ENCODE data around the gene GBA2. TPM values are rescaled to one million over a fixed set of nuclear protein-coding genes. Genes with fewer than 3 reads are reported as not detected.

GBA2 gene
- total RNA-seq, 4 donors from 2014 or later = 46.6 to 123 (median 73.5) TPM

- Histone ChIP-seq H3K36me3 (no peaks in the 10 kb centered on the region), H3K4me1 (peaks cover 21% of the 10 kb centered on the region), H3K27ac (no peak overlapping the region), H3K27me3 (no peaks in the 10 kb centered on the region), H3K9me3 (no peaks in the 10 kb centered on the region), H3K4me3 (no peak overlapping the region)
- no peak for TF ChIP-seq POLR2AphosphoS5 (IDR thresholded peaks at IDR 0.05)
- no peak for TF ChIP-seq CTCF (IDR thresholded peaks at IDR 0.05)
- no peak for TF ChIP-seq POLR2A (IDR thresholded peaks at IDR 0.05)
- no peak for TF ChIP-seq EP300 (IDR thresholded peaks at IDR 0.05)
- no peak for DNase-seq (ENCODE audit: low spot score in 2 of 2)
- WGBS = 70% methylated on average over 7 of the region's 7 CpGs
Measured at GRCh38 chr9:35774907-35775635, 26.0 kb upstream of the GBA2 start.

- Histone ChIP-seq H3K27me3 (no peaks in the 10 kb centered on the region), H3K27ac (peak overlapping the region; percentile 64), H3K36me3 (no peaks in the 10 kb centered on the region), H3K4me1 (peaks cover 21% of the 10 kb centered on the region), H3K4me3 (no peak overlapping the region), H3K9me3 (no peaks in the 10 kb centered on the region)
- TF ChIP-seq EP300 (IDR thresholded peaks at IDR 0.05) = no peak
- TF ChIP-seq CTCF (IDR thresholded peaks at IDR 0.05) = no peak
- TF ChIP-seq POLR2AphosphoS5 (IDR thresholded peaks at IDR 0.05) = no peak
- no peak for TF ChIP-seq POLR2A (IDR thresholded peaks at IDR 0.05)
- no peak for DNase-seq (ENCODE audit: low spot score in 2 of 2)
- WGBS = 70% methylated on average over 3 of the region's 3 CpGs
Measured at GRCh38 chr9:35771943-35772342, 22.9 kb upstream of the GBA2 start.

- Histone ChIP-seq H3K4me1 (peaks cover 21% of the 10 kb centered on the region), H3K27me3 (no peaks in the 10 kb centered on the region), H3K27ac (peak overlapping the region; percentile 64), H3K9me3 (no peaks in the 10 kb centered on the region), H3K4me3 (no peak overlapping the region), H3K36me3 (no peaks in the 10 kb centered on the region)
- WGBS = 28% methylated on average over 1 of the region's 1 CpG
- DNase-seq (ENCODE audit: low spot score in 2 of 2) = no peak
- TF ChIP-seq CTCF (IDR thresholded peaks at IDR 0.05) = no peak
- no peak for TF ChIP-seq POLR2AphosphoS5 (IDR thresholded peaks at IDR 0.05)
- no peak for TF ChIP-seq POLR2A (IDR thresholded peaks at IDR 0.05)
- TF ChIP-seq EP300 (IDR thresholded peaks at IDR 0.05) = no peak
Measured at GRCh38 chr9:35771534-35771933, 22.5 kb upstream of the GBA2 start.

- no peaks in the 10 kb centered on the region for H3K9me3 ChIP-seq
- DNase-seq (ENCODE audit: low spot score in 2 of 2) = no peak
- no peaks in the 10 kb centered on the region for H3K36me3 ChIP-seq
- peak overlapping the region; percentile 64 for H3K27ac ChIP-seq
- no peak overlapping the region for H3K4me3 ChIP-seq
- H3K4me1 ChIP-seq = peaks cover 21% of the 10 kb centered on the region
- TF ChIP-seq EP300 (IDR thresholded peaks at IDR 0.05) = no peak
- no peaks in the 10 kb centered on the region for H3K27me3 ChIP-seq
- 22% methylated on average over 4 of the region's 4 CpGs for WGBS
Measured at GRCh38 chr9:35771075-35771433, 22.0 kb upstream of the GBA2 start.

GRCh38 chr9:35769763-35770162, 20.7 kb upstream of the GBA2 start:
- H3K27me3 ChIP-seq = no peaks in the 10 kb centered on the region
- no peaks in the 10 kb centered on the region for H3K9me3 ChIP-seq
- H3K36me3 ChIP-seq = no peaks in the 10 kb centered on the region
- TF ChIP-seq POLR2AphosphoS5 (IDR thresholded peaks at IDR 0.05) = no peak
- TF ChIP-seq EP300 (IDR thresholded peaks at IDR 0.05) = no peak
- no peak for TF ChIP-seq POLR2A (IDR thresholded peaks at IDR 0.05)
- no peak for TF ChIP-seq CTCF (IDR thresholded peaks at IDR 0.05)
- WGBS = 67% methylated on average over 1 of the region's 1 CpG
- no peak for DNase-seq (ENCODE audit: low spot score in 2 of 2)
- no peak overlapping the region for H3K4me3 ChIP-seq
- no peak overlapping the region for H3K27ac ChIP-seq
- peaks cover 21% of the 10 kb centered on the region for H3K4me1 ChIP-seq

- Histone ChIP-seq H3K9me3 (no peaks in the 10 kb centered on the region), H3K27ac (no peak overlapping the region), H3K4me1 (peaks cover 21% of the 10 kb centered on the region), H3K4me3 (no peak overlapping the region), H3K36me3 (no peaks in the 10 kb centered on the region), H3K27me3 (no peaks in the 10 kb centered on the region)
- WGBS = 96% methylated on average over 1 of the region's 1 CpG
- DNase-seq (ENCODE audit: low spot score in 2 of 2) = no peak
- no peak for TF ChIP-seq POLR2AphosphoS5 (IDR thresholded peaks at IDR 0.05)
- TF ChIP-seq EP300 (IDR thresholded peaks at IDR 0.05) = no peak
Measured at GRCh38 chr9:35767458-35767857, 18.4 kb upstream of the GBA2 start.

Data from suprapubic skin (tissue), 4 donors.